Smooth muscle cell (in vitro differentiated cells): ENCODE results near the gene CFAP69. TPM values are rescaled to one million over a fixed set of nuclear protein-coding genes. Genes with fewer than 3 reads are reported as not detected.

Experiments
- DNase-seq: peaks from one replicate; lab custom pipeline; 2025; ENCODE audit not compliant: unreplicated experiment; lab: John Stamatoyannopoulos, UW
- H2AFZ ChIP-seq: fragments of 200-600 bp; sonication (generic); 2 replicates; pipeline ENCODE4 v1.6.0; 2016; ENCODE audit warnings: antibody characterized with exemption, low read depth, mild to moderate bottlenecking
- H3F3A ChIP-seq: fragments of 200-600 bp; sonication (generic); 2 replicates; pipeline ENCODE4 v1.6.0; 2017; ENCODE audit warnings: antibody characterized with exemption, low read depth
- H3K27ac ChIP-seq: fragments of 200-600 bp; sonication (generic); 2 replicates; pipeline ENCODE4 v1.5.1; 2016; ENCODE audit warnings: low read depth, mild to moderate bottlenecking
- H3K27me3 ChIP-seq: fragments of 200-600 bp; sonication (generic); 2 replicates; pipeline ENCODE4 v1.6.1; 2016; ENCODE audit warnings: low read depth, mild to moderate bottlenecking
- H3K36me3 ChIP-seq: fragments of 200-600 bp; sonication (generic); 2 replicates; pipeline ENCODE4 v1.5.1; 2016; ENCODE audit warnings: low read depth
- H3K4me1 ChIP-seq: fragments of 200-600 bp; sonication (generic); 2 replicates; pipeline ENCODE4 v1.5.1; 2016; ENCODE audit warnings: low read depth
- H3K4me2 ChIP-seq: fragments of 200-600 bp; sonication (generic); 2 replicates; pipeline ENCODE4 v1.6.0; 2016; ENCODE audit warnings: mild to moderate bottlenecking
- H3K4me3 ChIP-seq: fragments of 200-600 bp; sonication (generic); 2 replicates; pipeline ENCODE4 v1.5.1; 2016; ENCODE audit warnings: mild to moderate bottlenecking
- H3K79me2 ChIP-seq: fragments of 200-600 bp; sonication (generic); 2 replicates; pipeline ENCODE4 v1.6.0; 2016; ENCODE audit warnings: low read depth, mild to moderate bottlenecking
- H3K9ac ChIP-seq: fragments of 200-600 bp; sonication (generic); 2 replicates; pipeline ENCODE4 v1.6.0; 2016; ENCODE audit warnings: low read depth
- H3K9me3 ChIP-seq: fragments of 200-600 bp; sonication (generic); replicated peaks from 2 replicates; pipeline ENCODE4 v1.5.1; 2016; ENCODE audit warnings: low read depth
- H4K20me1 ChIP-seq: fragments of 200-600 bp; sonication (generic); 2 replicates; pipeline ENCODE4 v1.6.0; 2016; ENCODE audit warnings: low read depth
- WGBS: methylation state at CpG from one replicate; pipeline ENCODE4 v1.1.7; 2016; ENCODE audit warnings: low lambda C conversion rate; 5-methylcytosine and 5-hydroxymethylcytosine counted together
- polyA plus RNA-seq: library from polyadenylated mRNA; unstranded; fragments of >200 nt; fragmentation: Nextera tagmentation; extraction: Ambion mirVana; gene quantifications from 2 replicates; pipeline ENCODE4 v1.2.1, GENCODE V29; 2016
- total RNA-seq: library from RNA; depleted of rRNA; stranded (reverse); fragments of >200 nt; gene quantifications from 2 replicates; pipeline ENCODE4 v1.2.3, GENCODE V29; 2014
- TF ChIP-seq, protein P1 (sequence below): fragments of 200-600 bp; sonication (generic); IDR thresholded peaks from 2 replicates; pipeline ENCODE4 v1.5.1; 2017; ENCODE audit warnings: borderline replicate concordance, mild to moderate bottlenecking, antibody characterized with exemption; ENCODE audit not compliant: insufficient read depth, poor library complexity, severe bottlenecking

The CFAP69 gene
- total and polyA plus RNA-seq, 2 experiments from 2014 or later, result 0.97 to 8.7 TPM

DNA sequence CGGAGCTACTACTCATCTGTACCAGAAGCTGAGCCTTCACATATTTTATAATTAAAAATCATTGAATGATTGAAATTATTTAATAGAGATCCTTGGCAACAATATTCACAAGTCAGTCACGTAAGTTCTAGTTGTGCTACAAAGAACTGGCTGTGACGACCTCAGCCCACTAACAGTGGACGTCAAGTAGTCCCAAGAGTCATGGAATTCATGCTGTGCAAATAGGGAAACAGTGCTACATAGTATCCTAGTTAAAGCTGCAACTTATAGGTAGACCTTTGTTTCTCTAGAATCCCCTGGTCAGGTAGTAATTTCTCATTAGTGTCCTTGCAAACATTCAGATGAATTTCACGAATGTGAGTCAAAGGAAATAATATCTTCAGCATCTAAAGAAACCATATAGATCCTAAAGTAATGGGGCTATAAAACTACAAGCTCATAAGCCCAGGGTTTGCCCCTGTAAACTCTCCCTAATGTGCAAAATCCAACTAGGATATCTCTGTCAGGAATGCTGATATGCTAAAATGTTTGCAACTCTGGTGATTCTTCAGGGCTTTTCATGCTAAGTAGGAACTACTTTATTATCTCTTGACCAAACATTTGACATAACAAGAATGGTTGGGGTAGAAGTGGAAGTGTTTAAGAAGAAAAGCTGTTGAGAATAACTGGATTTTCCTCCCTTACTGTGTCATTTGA lies 31.2 kb downstream of the CFAP69 start:
- no peaks in the 10 kb centered on the region for H3K79me2 ChIP-seq
- H3K4me2 ChIP-seq, result no peak overlapping the region
- no peaks in the 10 kb centered on the region for H4K20me1 ChIP-seq
- no peak overlapping the region for H3K9ac ChIP-seq
- no peaks in the 10 kb centered on the region for H3K36me3 ChIP-seq
- no peak for DNase-seq
- H3K9me3 ChIP-seq, result no peaks in the 10 kb centered on the region
- no peaks in the 10 kb centered on the region for H3K27me3 ChIP-seq
- H3K4me1 ChIP-seq, result no peaks in the 10 kb centered on the region
- no peak overlapping the region for H2AFZ ChIP-seq
- TF ChIP-seq, protein P1, sequence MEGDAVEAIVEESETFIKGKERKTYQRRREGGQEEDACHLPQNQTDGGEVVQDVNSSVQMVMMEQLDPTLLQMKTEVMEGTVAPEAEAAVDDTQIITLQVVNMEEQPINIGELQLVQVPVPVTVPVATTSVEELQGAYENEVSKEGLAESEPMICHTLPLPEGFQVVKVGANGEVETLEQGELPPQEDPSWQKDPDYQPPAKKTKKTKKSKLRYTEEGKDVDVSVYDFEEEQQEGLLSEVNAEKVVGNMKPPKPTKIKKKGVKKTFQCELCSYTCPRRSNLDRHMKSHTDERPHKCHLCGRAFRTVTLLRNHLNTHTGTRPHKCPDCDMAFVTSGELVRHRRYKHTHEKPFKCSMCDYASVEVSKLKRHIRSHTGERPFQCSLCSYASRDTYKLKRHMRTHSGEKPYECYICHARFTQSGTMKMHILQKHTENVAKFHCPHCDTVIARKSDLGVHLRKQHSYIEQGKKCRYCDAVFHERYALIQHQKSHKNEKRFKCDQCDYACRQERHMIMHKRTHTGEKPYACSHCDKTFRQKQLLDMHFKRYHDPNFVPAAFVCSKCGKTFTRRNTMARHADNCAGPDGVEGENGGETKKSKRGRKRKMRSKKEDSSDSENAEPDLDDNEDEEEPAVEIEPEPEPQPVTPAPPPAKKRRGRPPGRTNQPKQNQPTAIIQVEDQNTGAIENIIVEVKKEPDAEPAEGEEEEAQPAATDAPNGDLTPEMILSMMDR, result no peak
- 79% methylated on average over 5 of the region's 5 CpGs for WGBS
- H3K27ac ChIP-seq, result no peak overlapping the region
- H3F3A ChIP-seq, result no peaks in the 10 kb centered on the region
- no peak overlapping the region for H3K4me3 ChIP-seq

DNA sequence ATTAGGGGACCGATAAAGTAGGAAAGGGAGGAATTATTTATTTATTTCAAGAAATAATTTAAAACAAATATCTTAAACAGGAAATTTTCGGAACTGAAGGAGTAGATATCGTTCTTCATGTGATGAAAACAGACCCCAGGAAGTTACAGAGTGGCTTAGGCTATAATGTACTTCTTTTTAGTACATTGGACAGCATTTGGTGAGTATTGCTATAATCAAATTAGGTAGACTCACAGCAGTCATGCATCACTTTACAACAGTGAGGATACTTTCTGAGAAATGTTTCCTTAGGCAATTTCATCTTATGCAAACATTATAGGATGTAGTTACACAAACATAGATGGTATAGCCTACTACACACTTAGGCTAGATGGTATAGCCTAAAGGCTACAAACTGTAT lies 43.2 kb downstream of the CFAP69 start:
- Histone ChIP-seq H3K4me1 (no peaks in the 10 kb centered on the region), H3K27ac (no peak overlapping the region)

GRCh38 chr7:90290244-90291113 lies 45.5 kb downstream of the CFAP69 start:
- Histone ChIP-seq H3F3A (no peaks in the 10 kb centered on the region), H3K9ac (no peak overlapping the region), H4K20me1 (no peaks in the 10 kb centered on the region), H3K79me2 (no peaks in the 10 kb centered on the region), H3K36me3 (no peaks in the 10 kb centered on the region), H3K4me1 (no peaks in the 10 kb centered on the region), H3K4me2 (no peak overlapping the region), H3K27me3 (no peaks in the 10 kb centered on the region), H3K27ac (no peak overlapping the region), H2AFZ (no peak overlapping the region), H3K9me3 (no peaks in the 10 kb centered on the region), H3K4me3 (no peak overlapping the region)
- DNase-seq, result no peak
- WGBS, result 98% methylated on average over 3 of the region's 3 CpGs
- TF ChIP-seq, protein P1, result no peak

More for the DNA sequence above, 43.2 kb downstream of the CFAP69 start:
- H3K79me2 ChIP-seq, result no peaks in the 10 kb centered on the region
- H3K9ac ChIP-seq, result no peak overlapping the region
- TF ChIP-seq, protein P1, result no peak
- 83% methylated on average over 3 of the region's 3 CpGs for WGBS
- no peaks in the 10 kb centered on the region for H3K36me3 ChIP-seq
- H3K27me3 ChIP-seq, result no peaks in the 10 kb centered on the region
- DNase-seq, result no peak
- H4K20me1 ChIP-seq, result no peaks in the 10 kb centered on the region
- no peak overlapping the region for H2AFZ ChIP-seq
- no peaks in the 10 kb centered on the region for H3K9me3 ChIP-seq
- no peaks in the 10 kb centered on the region for H3F3A ChIP-seq
- H3K4me2 ChIP-seq, result no peak overlapping the region
- H3K4me3 ChIP-seq, result no peak overlapping the region
